ENCODE measurements around the gene COMT. TPM values are rescaled to one million over a fixed set of nuclear protein-coding genes. Genes with fewer than 3 reads are reported as not detected.

The COMT gene
- total RNA-seq, 1 donor from 2014 or later: 49.0 TPM

- H3K36me3 Mint-ChIP-seq (ENCODE audit: low read depth, unreplicated experiment): no peaks in the 10 kb centered on the region
- TF ChIP-seq, protein P1, sequence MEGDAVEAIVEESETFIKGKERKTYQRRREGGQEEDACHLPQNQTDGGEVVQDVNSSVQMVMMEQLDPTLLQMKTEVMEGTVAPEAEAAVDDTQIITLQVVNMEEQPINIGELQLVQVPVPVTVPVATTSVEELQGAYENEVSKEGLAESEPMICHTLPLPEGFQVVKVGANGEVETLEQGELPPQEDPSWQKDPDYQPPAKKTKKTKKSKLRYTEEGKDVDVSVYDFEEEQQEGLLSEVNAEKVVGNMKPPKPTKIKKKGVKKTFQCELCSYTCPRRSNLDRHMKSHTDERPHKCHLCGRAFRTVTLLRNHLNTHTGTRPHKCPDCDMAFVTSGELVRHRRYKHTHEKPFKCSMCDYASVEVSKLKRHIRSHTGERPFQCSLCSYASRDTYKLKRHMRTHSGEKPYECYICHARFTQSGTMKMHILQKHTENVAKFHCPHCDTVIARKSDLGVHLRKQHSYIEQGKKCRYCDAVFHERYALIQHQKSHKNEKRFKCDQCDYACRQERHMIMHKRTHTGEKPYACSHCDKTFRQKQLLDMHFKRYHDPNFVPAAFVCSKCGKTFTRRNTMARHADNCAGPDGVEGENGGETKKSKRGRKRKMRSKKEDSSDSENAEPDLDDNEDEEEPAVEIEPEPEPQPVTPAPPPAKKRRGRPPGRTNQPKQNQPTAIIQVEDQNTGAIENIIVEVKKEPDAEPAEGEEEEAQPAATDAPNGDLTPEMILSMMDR (IDR thresholded peaks at IDR 0.05; ENCODE audit: unreplicated experiment): no peak
- DNase-seq (ENCODE audit: low spot score): no peak
- H3K27me3 Mint-ChIP-seq (ENCODE audit: unreplicated experiment): peaks cover 9% of the 10 kb centered on the region
- no peaks in the 10 kb centered on the region for H3K9me3 Mint-ChIP-seq (ENCODE audit: unreplicated experiment)
- no peak overlapping the region for H3K27ac Mint-ChIP-seq (ENCODE audit: unreplicated experiment)
- H3K4me1 Mint-ChIP-seq (ENCODE audit: unreplicated experiment): peaks cover 8% of the 10 kb centered on the region
- H3K4me3 Mint-ChIP-seq (ENCODE audit: unreplicated experiment): no peak overlapping the region
These were observed 19.1 kb downstream of the COMT start for GRCh38 chr22:19960491-19961200.

DNA sequence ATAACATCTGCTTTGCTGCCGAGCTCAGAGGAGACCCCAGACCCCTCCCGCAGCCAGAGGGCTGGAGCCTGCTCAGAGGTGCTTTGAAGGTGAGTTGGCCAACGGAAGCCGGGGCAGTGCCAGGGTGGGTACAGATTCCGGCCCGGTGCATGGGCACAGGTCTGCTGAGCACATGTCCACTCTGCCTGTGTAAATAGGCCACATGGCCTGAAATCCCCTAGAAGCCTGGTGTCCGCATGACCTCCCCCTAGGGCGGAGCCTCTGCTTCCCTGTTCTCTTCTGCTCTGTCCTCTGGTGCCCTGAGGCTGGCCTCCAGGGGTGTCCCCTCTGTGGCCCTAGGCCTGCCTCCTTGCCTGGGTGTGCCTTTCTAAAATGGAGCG, 19.6 kb downstream of the COMT start:
- TF ChIP-seq, protein P1 (IDR thresholded peaks at IDR 0.05; ENCODE audit: unreplicated experiment): no peak
- no peak for DNase-seq (ENCODE audit: low spot score)
- no peaks in the 10 kb centered on the region for H3K36me3 Mint-ChIP-seq (ENCODE audit: low read depth, unreplicated experiment)
- peaks cover 9% of the 10 kb centered on the region for H3K27me3 Mint-ChIP-seq (ENCODE audit: unreplicated experiment)
- peaks cover 6% of the 10 kb centered on the region for H3K4me1 Mint-ChIP-seq (ENCODE audit: unreplicated experiment)
- H3K27ac Mint-ChIP-seq (ENCODE audit: unreplicated experiment): no peak overlapping the region
- no peak overlapping the region for H3K4me3 Mint-ChIP-seq (ENCODE audit: unreplicated experiment)
- no peaks in the 10 kb centered on the region for H3K9me3 Mint-ChIP-seq (ENCODE audit: unreplicated experiment)

- DNase-seq (ENCODE audit: low spot score): no peak
- Mint-ChIP-seq H3K27ac (ENCODE audit: unreplicated experiment) (no peak overlapping the region), H3K36me3 (ENCODE audit: low read depth, unreplicated experiment) (no peaks in the 10 kb centered on the region), H3K4me1 (ENCODE audit: unreplicated experiment) (peaks cover 6% of the 10 kb centered on the region), H3K9me3 (ENCODE audit: unreplicated experiment) (no peaks in the 10 kb centered on the region), H3K27me3 (ENCODE audit: unreplicated experiment) (peaks cover 9% of the 10 kb centered on the region), H3K4me3 (ENCODE audit: unreplicated experiment) (no peak overlapping the region)
- TF ChIP-seq, protein P1 (IDR thresholded peaks at IDR 0.05; ENCODE audit: unreplicated experiment): no peak
These were observed 20.3 kb downstream of the COMT start for GRCh38 chr22:19961868-19962245.

DNA sequence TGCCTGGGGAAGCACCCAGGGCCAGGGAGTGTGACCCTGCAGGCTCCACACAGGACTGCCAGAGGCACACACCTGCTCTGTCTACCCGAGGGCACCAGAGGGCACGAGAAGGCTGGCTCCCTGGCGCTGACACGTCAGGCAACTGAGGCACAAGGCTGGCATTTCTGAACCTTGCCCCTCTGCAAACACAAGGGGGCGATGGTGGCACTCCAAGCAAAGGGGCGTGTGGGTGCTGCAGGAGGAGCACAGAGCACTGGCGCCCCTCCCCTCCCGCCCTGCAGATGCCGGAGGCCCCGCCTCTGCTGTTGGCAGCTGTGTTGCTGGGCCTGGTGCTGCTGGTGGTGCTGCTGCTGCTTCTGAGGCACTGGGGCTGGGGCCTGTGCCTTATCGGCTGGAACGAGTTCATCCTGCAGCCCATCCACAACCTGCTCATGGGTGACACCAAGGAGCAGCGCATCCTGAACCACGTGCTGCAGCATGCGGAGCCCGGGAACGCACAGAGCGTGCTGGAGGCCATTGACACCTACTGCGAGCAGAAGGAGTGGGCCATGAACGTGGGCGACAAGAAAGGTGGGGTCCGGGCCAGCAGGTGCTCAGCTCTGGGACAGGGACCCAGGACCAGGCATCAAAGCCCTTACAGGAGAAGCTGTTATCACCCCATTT, 20.8 kb downstream of the COMT start:
- Mint-ChIP-seq H3K27ac (ENCODE audit: unreplicated experiment) (no peak overlapping the region), H3K4me1 (ENCODE audit: unreplicated experiment) (peaks cover 10% of the 10 kb centered on the region), H3K36me3 (ENCODE audit: low read depth, unreplicated experiment) (peaks cover 4% of the 10 kb centered on the region), H3K9me3 (ENCODE audit: unreplicated experiment) (no peaks in the 10 kb centered on the region), H3K27me3 (ENCODE audit: unreplicated experiment) (peaks cover 9% of the 10 kb centered on the region), H3K4me3 (ENCODE audit: unreplicated experiment) (no peak overlapping the region)
- TF ChIP-seq, protein P1 (IDR thresholded peaks at IDR 0.05; ENCODE audit: unreplicated experiment): peak; percentile 72
- peak; percentile 85 for DNase-seq (ENCODE audit: low spot score)
